MCF 10A (cell line): Measurements from ENCODE around the gene RABEP1. TPM values are rescaled to one million over a fixed set of nuclear protein-coding genes. Genes with fewer than 3 reads are reported as not detected.

ENCODE experiments used
- BruUV-seq: library from RNA; stranded (reverse); fragments of 400-500 nt; replicated peaks from 2 replicates; lab custom pipeline; 2021; lab: Mats Ljungman, UMichigan
- CTCF ChIA-PET: fragments of 300-600 bp; sonication (Branson Sonifier 250); formaldehyde crosslinking; extraction: SDS; loops from one replicate; lab custom pipeline; 2021; ENCODE audit warnings: antibody characterized with exemption, inconsistent platforms; lab: Yijun Ruan, JAX
- POLR2A ChIA-PET: fragments of 300-600, 350-650 bp; sonication (Branson Sonifier 250); formaldehyde crosslinking; extraction: SDS; loops from one replicate; lab custom pipeline; 2020; ENCODE audit warnings: antibody characterized with exemption, inconsistent platforms; lab: Yijun Ruan, JAX
- DNase-seq: peaks from one replicate; pipeline ENCODE4 v3.0.0-alpha.2; 2018; ENCODE audit not compliant: unreplicated experiment
- H3K27ac Mint-ChIP-seq: one replicate; pipeline ENCODE4 v1.8.0; 2022; ENCODE audit warnings: mild to moderate bottlenecking, low read depth, mixed read lengths; ENCODE audit not compliant: unreplicated experiment
- H3K27me3 Mint-ChIP-seq: one replicate; pipeline ENCODE4 v1.8.0; 2022; ENCODE audit warnings: mixed read lengths; ENCODE audit not compliant: insufficient read depth, unreplicated experiment
- H3K36me3 Mint-ChIP-seq: one replicate; pipeline ENCODE4 v1.8.0; 2022; ENCODE audit warnings: mild to moderate bottlenecking, moderate library complexity, mixed read lengths; ENCODE audit not compliant: insufficient read depth, unreplicated experiment
- H3K4me1 Mint-ChIP-seq: one replicate; pipeline ENCODE4 v1.8.0; 2022; ENCODE audit warnings: mixed read lengths; ENCODE audit not compliant: insufficient read depth, unreplicated experiment
- H3K4me3 Mint-ChIP-seq: one replicate; pipeline ENCODE4 v1.8.0; 2022; ENCODE audit warnings: mild to moderate bottlenecking, moderate library complexity, mixed read lengths; ENCODE audit not compliant: unreplicated experiment
- H3K9me3 Mint-ChIP-seq: one replicate; pipeline ENCODE4 v1.8.0; 2022; ENCODE audit warnings: mixed read lengths; ENCODE audit not compliant: unreplicated experiment
- intact Hi-C: fragments of 100-400 bp; cut with micrococcal nuclease; formaldehyde crosslinking; loops from 2 replicates; pipeline ENCODE4 v1.14.1; 2022
- total RNA-seq: library from RNA; stranded (reverse); gene quantifications from 2 replicates; pipeline ENCODE4 v1.2.3, GENCODE V29; 2022
- TF ChIP-seq, protein P1 (sequence below): fragments of 200-600 bp; IDR thresholded peaks from one replicate; pipeline ENCODE4 v1.8.0; 2022; ENCODE audit warnings: antibody characterized with exemption, mild to moderate bottlenecking; ENCODE audit not compliant: unreplicated experiment

The RABEP1 gene
- total RNA-seq, 1 experiment from 2014 or later = 50.1 TPM

DNA sequence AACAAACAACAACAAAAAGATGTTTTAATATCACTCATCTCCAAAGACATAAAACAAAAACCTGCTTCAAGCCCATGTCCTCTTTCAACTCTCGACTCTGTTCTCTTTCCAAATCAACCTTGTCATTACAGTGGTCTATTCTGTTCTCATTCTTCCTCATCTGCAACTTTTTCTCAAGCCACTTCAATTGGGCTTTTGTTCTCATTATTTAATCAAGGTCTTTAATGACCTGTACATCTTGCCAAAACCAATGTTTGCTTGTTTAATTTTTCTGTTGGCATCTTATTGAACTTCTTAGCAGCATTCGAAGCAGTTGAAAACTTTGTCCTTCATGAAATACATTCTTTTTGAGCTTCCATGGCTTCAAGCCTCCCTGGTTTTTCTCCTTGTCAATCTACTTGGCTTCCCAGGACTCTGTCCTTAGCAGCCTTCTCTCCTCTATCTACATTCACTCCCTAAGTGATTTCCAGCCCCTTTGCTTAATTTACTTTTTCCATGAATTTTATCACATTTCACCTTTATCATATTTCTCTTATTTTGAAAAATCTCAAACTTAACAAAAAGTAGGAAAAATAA, 19.6 kb upstream of the RABEP1 start:
- TF ChIP-seq, protein P1, sequence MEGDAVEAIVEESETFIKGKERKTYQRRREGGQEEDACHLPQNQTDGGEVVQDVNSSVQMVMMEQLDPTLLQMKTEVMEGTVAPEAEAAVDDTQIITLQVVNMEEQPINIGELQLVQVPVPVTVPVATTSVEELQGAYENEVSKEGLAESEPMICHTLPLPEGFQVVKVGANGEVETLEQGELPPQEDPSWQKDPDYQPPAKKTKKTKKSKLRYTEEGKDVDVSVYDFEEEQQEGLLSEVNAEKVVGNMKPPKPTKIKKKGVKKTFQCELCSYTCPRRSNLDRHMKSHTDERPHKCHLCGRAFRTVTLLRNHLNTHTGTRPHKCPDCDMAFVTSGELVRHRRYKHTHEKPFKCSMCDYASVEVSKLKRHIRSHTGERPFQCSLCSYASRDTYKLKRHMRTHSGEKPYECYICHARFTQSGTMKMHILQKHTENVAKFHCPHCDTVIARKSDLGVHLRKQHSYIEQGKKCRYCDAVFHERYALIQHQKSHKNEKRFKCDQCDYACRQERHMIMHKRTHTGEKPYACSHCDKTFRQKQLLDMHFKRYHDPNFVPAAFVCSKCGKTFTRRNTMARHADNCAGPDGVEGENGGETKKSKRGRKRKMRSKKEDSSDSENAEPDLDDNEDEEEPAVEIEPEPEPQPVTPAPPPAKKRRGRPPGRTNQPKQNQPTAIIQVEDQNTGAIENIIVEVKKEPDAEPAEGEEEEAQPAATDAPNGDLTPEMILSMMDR = no peak
- ChIA-PET POLR2A (interaction anchor here (1.0 kb wide), 1 partner anchor 9 kb away, joined by 4 read pairs; no protein-coding TSS in a partner anchor), CTCF (interaction anchor here (0.6 to 0.7 kb wide), 2 partner anchors 84 to 601 kb away, joined by 4 read pairs; no protein-coding TSS in a partner anchor)
- Mint-ChIP-seq H3K9me3 (no peaks in the 10 kb centered on the region), H3K36me3 (no peaks in the 10 kb centered on the region), H3K4me3 (no peak overlapping the region), H3K4me1 (no peaks in the 10 kb centered on the region), H3K27me3 (no peaks in the 10 kb centered on the region), H3K27ac (no peak overlapping the region)
- no TSS peak for BruUV-seq
- no peak for DNase-seq
- intact Hi-C loops = no loop called here

DNA sequence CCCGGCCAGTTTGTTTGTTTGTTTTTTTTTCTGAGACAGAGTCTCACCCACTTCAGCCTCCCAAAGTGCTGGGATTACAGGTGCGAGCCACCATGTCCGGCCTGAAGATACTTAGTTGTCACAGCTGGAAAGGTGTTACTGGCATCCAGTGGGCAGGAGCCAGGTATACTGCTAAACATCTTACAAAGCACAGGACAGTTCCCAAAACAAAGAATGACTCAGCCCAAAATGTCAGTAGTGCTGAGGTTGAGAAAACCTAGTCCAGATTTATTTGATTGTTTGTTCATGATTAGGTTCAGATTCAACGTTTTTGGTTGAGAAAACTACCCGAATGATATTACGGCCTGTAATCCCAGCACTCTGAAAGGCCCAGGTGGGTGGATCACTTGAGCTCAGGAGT, 18.6 kb upstream of the RABEP1 start:
- CTCF ChIA-PET = interaction anchor here (0.6 to 0.7 kb wide), 2 partner anchors 545 to 602 kb away, joined by 4 read pairs; no protein-coding TSS in a partner anchor
- TF ChIP-seq, protein P1 = no peak
- Mint-ChIP-seq H3K4me1 (no peaks in the 10 kb centered on the region), H3K36me3 (no peaks in the 10 kb centered on the region), H3K9me3 (no peaks in the 10 kb centered on the region), H3K27ac (no peak overlapping the region), H3K4me3 (no peak overlapping the region), H3K27me3 (no peaks in the 10 kb centered on the region)
- intact Hi-C loops = no loop called here
- no peak for DNase-seq
- BruUV-seq = no TSS peak
- POLR2A ChIA-PET = no interaction called here

DNA sequence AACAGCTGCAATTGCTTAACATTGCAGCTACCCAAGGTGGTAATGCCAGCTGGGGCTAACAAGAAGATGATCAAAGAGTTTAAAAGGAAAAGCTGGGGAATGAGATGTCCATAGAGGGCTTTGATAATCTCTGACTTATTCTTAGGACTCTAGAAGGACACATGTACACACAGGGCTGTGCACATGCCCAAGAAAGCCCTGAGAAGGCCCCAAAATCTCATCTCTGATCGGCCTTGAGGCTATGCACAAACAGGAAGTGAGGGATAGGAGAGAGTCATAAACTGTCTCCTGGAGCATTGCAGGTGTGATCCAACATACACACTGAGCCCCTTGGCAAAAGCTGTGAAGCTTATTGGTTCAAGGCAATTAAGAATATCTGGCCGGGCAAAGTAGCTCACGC, 17.2 kb upstream of the RABEP1 start:
- H3K4me3 Mint-ChIP-seq = no peak overlapping the region
- no peak for DNase-seq
- intact Hi-C loops = no loop called here
- no peaks in the 10 kb centered on the region for H3K9me3 Mint-ChIP-seq
- no peaks in the 10 kb centered on the region for H3K36me3 Mint-ChIP-seq
- H3K4me1 Mint-ChIP-seq = no peaks in the 10 kb centered on the region
- POLR2A ChIA-PET = interaction anchor here (0.6 kb wide), 1 partner anchor 9 kb away, joined by 3 read pairs; no protein-coding TSS in a partner anchor
- H3K27me3 Mint-ChIP-seq = no peaks in the 10 kb centered on the region
- CTCF ChIA-PET = interaction anchor here (0.6 kb wide), 1 partner anchor 10 kb away, joined by 3 read pairs; no protein-coding TSS in a partner anchor
- TF ChIP-seq, protein P1 = no peak
- H3K27ac Mint-ChIP-seq = no peak overlapping the region
- BruUV-seq = no TSS peak

DNA sequence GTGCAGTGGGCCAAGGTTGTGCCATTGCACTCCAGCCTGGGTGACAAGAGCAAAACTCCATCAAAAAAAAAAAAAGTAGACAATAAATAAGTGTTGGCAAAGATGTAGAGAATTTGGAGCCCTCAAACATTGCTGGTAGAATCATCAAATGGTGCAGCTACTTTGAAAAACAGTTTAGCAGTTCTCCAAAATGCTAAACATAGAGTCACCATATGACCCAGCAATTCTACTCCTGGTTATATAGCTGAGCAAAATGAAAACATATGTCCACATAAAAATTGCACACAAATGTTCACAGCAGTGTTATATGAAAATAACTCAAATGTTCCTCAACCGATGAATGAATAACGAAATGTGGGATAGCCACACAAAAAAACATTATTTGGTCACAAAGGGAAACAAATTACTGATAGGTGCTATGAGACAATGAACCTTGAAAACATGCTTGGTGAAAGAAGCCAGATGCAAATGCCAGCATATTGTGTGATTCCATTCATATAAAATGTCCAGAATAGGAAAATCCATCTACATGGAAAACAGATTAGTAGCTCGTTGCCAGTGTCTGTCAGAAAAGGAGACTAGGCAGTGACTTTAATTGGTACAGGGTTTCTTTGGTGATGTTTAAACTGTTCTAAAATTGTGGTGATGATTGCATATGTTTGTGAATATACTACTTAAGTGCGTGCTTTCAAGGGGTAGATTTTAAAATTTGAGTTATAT, 12.7 kb upstream of the RABEP1 start:
- DNase-seq = no peak
- TF ChIP-seq, protein P1 = no peak
- Mint-ChIP-seq H3K36me3 (no peaks in the 10 kb centered on the region), H3K4me1 (no peaks in the 10 kb centered on the region), H3K9me3 (no peaks in the 10 kb centered on the region), H3K27ac (no peak overlapping the region), H3K4me3 (no peak overlapping the region), H3K27me3 (no peaks in the 10 kb centered on the region)
- ChIA-PET CTCF (interaction anchor here (0.6 to 1.5 kb wide), 2 partner anchors 19 to 78 kb away, joined by 3 to 6 read pairs; no protein-coding TSS in a partner anchor), POLR2A (interaction anchor here (0.7 kb wide), 1 partner anchor 170 kb away, joined by 4 read pairs; the partner anchor contains the start of gene C1QBP)
- intact Hi-C loops = no loop called here
- no TSS peak for BruUV-seq
